SU-DHL-6 (cell line): ENCODE data around the gene MTIF2.

Source experiments
- EZH2phosphoT487 ChIP-seq: fragments of 200-600 bp; sonication (generic), shearing (Covaris generic); conservative IDR thresholded peaks from 2 replicates; pipeline ENCODE4 v1.6.1; 2018; ENCODE audit warnings: mild to moderate bottlenecking, antibody characterized with exemption, low read length, moderate library complexity, mixed read lengths
- TF ChIP-seq, protein P1 (sequence below): fragments of 200-600 bp; sonication (generic); IDR thresholded peaks from one replicate; pipeline ENCODE4 v1.5.1; 2017; ENCODE audit warnings: antibody characterized with exemption, mild to moderate bottlenecking, low read length, moderate library complexity; ENCODE audit not compliant: insufficient read depth, poor library complexity, severe bottlenecking

DNA sequence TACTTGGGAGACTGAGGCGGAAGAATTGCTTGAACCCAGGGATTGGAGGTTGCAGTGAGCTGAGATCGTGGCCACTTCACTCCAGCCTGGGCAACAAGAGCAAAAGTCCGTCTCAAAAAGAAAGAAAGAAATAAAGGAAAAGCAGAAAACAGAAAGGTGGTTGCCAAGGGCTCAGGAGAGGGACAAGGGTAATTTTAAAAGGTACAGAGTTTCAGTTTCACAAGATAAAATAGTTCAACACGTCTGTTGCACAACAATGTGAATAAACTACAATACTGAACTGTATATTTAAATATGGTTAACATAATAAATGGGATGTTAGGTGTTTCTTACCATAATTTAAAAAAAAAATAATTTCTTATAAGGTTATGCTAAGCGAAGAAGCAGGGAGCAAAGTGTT, 23.6 kb downstream of the MTIF2 start:
- TF ChIP-seq, protein P1, sequence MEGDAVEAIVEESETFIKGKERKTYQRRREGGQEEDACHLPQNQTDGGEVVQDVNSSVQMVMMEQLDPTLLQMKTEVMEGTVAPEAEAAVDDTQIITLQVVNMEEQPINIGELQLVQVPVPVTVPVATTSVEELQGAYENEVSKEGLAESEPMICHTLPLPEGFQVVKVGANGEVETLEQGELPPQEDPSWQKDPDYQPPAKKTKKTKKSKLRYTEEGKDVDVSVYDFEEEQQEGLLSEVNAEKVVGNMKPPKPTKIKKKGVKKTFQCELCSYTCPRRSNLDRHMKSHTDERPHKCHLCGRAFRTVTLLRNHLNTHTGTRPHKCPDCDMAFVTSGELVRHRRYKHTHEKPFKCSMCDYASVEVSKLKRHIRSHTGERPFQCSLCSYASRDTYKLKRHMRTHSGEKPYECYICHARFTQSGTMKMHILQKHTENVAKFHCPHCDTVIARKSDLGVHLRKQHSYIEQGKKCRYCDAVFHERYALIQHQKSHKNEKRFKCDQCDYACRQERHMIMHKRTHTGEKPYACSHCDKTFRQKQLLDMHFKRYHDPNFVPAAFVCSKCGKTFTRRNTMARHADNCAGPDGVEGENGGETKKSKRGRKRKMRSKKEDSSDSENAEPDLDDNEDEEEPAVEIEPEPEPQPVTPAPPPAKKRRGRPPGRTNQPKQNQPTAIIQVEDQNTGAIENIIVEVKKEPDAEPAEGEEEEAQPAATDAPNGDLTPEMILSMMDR = no peak
- no peak for TF ChIP-seq EZH2phosphoT487
